Effector memory CD8-positive, alpha-beta T cell (primary cell): ENCODE measurements around the gene CCDC59.
"Not testable (repeated sequence)": the region's sequence is repeated elsewhere in the genome, so short reads cannot be mapped to it uniquely, and the experiment has no call there.

Experiments
- ATAC-seq: fragments of 150-1000 bp; cut with Tn5 transposase; replicated peaks from 2 replicates; pipeline ENCODE4 v1.10.0; 2021; ENCODE audit warnings: mild to moderate bottlenecking, moderate library complexity
- DNase-seq, 3 experiments: peaks; one replicate each; pipeline ENCODE4 v3.0.0; 2021
- H3K27ac Mint-ChIP-seq, 2 donors: one replicate each; pipeline ENCODE4 v1.8.0; 2022; ENCODE audit warnings: mild to moderate bottlenecking in 2 of 2, mixed read lengths in 2 of 2, moderate library complexity in 2 of 2
- H3K27me3 Mint-ChIP-seq, 2 donors: one replicate each; pipeline ENCODE4 v1.8.0; 2022; ENCODE audit warnings: mixed read lengths in 2 of 2
- H3K36me3 Mint-ChIP-seq: one replicate; pipeline ENCODE4 v1.8.0; 2022; ENCODE audit warnings: mild to moderate bottlenecking, moderate library complexity, mixed read lengths; ENCODE audit not compliant: insufficient read depth
- H3K4me1 Mint-ChIP-seq, 2 donors: one replicate each; pipeline ENCODE4 v1.8.0; 2022; ENCODE audit warnings: low read depth in 2 of 2, mixed read lengths in 2 of 2
- H3K4me3 Mint-ChIP-seq, 2 donors: one replicate each; pipeline ENCODE4 v1.8.0; 2022; ENCODE audit warnings: mild to moderate bottlenecking in 2 of 2, mixed read lengths in 2 of 2, moderate library complexity in 2 of 2
- H3K9me3 Mint-ChIP-seq, 2 donors: one replicate each; pipeline ENCODE4 v1.8.0; 2022; ENCODE audit warnings: mixed read lengths in 2 of 2
- total RNA-seq, 9 experiments: gene quantifications; one replicate each; lab custom pipeline; 2026; lab: John Stamatoyannopoulos, UW

Gene CCDC59, protein sequence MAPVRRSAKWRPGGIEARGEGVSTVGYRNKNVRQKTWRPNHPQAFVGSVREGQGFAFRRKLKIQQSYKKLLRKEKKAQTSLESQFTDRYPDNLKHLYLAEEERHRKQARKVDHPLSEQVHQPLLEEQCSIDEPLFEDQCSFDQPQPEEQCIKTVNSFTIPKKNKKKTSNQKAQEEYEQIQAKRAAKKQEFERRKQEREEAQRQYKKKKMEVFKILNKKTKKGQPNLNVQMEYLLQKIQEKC
- 40.3 to 120 (median 100) reads per million in 9 experiments for total RNA-seq

DNA sequence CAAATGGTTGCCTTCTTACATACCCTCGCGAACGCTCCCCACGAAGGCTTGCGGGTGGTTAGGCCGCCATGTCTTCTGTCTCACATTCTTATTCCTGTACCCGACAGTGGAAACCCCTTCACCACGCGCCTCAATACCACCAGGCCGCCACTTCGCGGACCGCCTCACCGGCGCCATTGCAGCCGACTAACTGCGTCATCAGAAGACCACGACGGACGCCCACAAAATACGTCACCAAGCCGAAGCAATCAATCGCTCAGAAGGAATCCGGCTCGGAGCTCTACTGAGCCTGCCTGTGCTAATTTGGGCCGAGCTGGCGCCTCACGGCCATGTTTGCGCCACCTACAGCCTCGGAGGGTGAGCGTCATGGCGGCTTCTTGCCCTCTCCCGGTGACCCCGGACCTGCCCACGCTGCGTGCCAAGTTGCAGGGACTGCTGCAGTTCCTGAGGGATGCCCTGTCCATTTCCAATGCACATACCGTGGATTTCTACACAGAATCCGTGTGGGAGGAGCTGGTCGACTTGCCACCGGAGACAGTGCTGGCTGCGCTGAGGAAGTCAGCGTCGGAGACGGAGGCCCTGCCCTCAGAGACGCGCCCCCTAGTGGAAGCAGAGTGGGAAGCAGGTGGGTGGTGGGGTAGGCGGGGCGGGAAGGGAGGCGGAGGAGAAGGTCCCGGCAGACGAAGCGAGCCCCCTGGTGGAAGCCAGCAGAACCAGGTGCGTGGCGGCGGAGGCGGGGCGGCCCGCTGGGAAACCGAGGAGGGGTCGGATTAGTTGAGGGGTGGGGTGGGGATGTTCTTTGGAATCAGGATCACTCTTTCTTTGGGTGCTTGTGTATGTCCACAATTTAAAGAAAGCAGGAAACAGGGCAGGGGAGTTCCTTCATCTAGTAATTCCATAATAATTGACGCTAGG lies at the start of gene CCDC59, which contains the start of gene METTL25:
TSS of gene CCDC59 (minus strand) at position 188 of the 915 bp plus-strand sequence. CDS start at position 177, 11 bp downstream.
TSS of gene METTL25 (plus strand) at position 330 of the 915 bp plus-strand sequence. CDS start at position 367, 37 bp downstream.
- Mint-ChIP-seq H3K36me3 (peaks cover 47% of the 10 kb centered on the region), H3K9me3 (no peaks in the 10 kb centered on the region), H3K4me3 (peak within 1 kb of the TSS; percentile 88 to 90), H3K27me3 (no peaks in the 10 kb centered on the region), H3K27ac (peak within 1 kb of the TSS; percentile 99), H3K4me1 (peaks cover 17 to 35% of the 10 kb centered on the region in 2 donors)
- ATAC-seq (peak; percentile 86), DNase-seq (peak; percentile 96)

DNA sequence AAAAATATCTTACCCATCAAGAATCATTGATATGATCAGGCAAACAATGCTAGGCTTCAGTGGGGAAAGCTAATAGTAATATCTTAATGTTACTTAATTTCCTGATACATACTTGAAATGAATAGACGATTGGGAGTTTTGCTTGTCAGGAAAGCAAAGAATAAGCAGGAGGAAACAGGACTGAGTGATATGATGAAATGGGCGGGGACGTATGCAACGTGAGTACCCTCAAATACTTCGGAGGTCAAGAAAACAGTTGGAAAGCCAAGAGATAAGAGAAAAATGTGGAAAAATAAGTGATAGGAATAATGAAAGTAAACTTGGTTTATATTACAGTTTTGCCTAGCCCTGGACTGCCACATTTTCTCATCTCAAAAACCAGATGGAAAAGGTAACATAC lies 49.3 kb upstream of the CCDC59 start:
- H3K4me1 Mint-ChIP-seq, result no peaks in the 10 kb centered on the region
- H3K36me3 Mint-ChIP-seq, result peaks cover 8% of the 10 kb centered on the region
- no peak for ATAC-seq
- no peaks in the 10 kb centered on the region for H3K27me3 Mint-ChIP-seq
- no peaks in the 10 kb centered on the region for H3K9me3 Mint-ChIP-seq
- DNase-seq, result no peak
- no peak overlapping the region for H3K27ac Mint-ChIP-seq
- no peak overlapping the region for H3K4me3 Mint-ChIP-seq

DNA sequence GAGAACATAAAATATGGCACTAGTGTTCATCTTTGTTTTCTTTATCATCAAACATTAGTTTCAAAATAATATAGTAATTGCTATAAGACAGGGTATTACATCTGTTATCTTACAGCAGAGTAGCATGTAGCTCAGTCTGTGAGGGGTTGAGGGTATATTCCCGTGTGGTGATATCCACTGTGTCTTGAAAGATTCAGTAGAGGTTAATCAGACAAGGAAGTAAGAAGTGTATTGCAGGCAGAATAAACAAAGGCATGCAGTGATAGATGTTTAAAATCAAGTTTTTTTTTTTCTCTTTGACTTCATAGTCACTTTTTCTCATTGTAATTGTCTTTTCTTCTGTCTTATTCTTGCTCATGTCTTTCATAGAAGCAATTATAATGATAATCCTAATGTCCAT lies 48.5 kb upstream of the CCDC59 start:
- H3K9me3 Mint-ChIP-seq, result no peaks in the 10 kb centered on the region
- no peaks in the 10 kb centered on the region for H3K27me3 Mint-ChIP-seq
- peaks cover 8% of the 10 kb centered on the region for H3K36me3 Mint-ChIP-seq
- no peak overlapping the region for H3K4me3 Mint-ChIP-seq
- ATAC-seq (no peak), DNase-seq (no peak)
- H3K27ac Mint-ChIP-seq, result no peak overlapping the region
- no peaks in the 10 kb centered on the region for H3K4me1 Mint-ChIP-seq

DNA sequence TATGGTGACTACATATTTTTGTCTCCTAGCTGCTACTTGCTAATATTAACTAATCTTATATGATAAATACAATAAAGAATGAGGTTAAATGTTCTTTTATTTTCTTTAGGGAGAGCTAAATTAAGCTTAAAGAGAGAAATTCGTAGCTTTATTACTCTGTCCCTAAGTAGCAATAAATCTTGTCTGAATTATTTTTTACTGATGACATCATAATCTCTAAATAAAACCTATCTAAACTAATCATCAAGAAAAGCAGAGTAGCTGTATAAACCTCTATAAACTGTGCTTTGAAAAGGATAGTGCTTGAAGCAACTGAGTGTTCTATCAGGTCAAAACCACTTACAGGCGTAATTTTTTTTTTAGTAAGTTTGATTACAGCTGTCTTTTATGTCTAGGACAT lies 42.6 kb upstream of the CCDC59 start:
- DNase-seq (no peak), ATAC-seq (no peak)
- H3K27me3 Mint-ChIP-seq, result no peaks in the 10 kb centered on the region

DNA sequence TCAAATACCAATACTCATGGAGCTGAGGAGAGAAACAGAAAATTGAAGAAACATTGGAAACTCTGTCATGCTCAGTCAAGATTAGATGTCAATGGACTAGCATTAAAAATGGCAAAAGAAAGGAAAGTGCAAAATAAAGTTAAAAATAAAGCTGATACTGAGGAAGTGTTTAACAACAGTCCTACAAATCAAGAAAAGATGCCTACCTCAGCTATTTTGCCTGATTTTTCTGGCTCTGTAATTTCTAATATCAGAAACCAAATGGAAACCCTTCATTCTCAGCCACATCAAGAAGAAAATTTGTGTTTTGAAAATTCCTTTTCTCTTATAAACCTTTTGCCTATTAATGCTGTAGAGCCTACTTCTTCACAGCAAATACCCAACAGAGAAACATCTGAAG lies 40.7 kb upstream of the CCDC59 start:
- H3K27ac Mint-ChIP-seq, result no peak overlapping the region
- no peak for ATAC-seq

More for the DNA sequence above, 42.6 kb upstream of the CCDC59 start:
- no peaks in the 10 kb centered on the region for H3K9me3 Mint-ChIP-seq
- H3K4me1 Mint-ChIP-seq, result no peaks in the 10 kb centered on the region
- no peak overlapping the region for H3K27ac Mint-ChIP-seq
- H3K4me3 Mint-ChIP-seq, result no peak overlapping the region
- H3K36me3 Mint-ChIP-seq, result peaks cover 23% of the 10 kb centered on the region

DNA sequence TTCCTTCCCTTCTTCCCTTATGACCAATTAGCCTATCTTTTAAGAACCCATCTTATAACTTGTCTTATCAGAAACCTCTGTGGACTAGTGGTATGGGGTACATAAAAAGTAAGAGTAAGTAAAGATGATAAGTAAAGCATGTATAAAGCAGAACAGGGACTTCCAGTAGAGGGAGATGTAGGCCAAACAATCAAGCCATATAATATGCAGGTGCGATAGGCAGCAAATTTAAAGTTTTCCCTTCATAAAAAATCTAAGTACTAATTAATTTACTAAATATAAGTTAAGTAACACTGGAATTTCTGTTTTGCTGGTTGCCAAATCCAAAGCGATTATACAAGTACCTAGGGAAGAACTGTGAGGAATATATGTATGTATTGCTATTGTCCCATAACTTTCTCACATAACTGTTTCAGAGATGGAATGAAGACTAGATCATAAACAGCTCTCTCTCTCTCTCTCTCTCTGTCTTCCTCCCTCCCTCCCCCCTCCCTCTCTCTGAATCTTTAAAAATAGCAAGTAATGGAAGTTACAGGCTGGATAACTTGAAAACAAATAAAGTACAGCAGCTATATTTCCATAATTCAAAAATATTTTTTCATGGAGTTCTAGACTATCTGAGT lies 25.9 kb upstream of the CCDC59 start:
- Mint-ChIP-seq H3K27ac (no peak overlapping the region), H3K27me3 (no peaks in the 10 kb centered on the region), H3K36me3 (no peaks in the 10 kb centered on the region), H3K9me3 (no peaks in the 10 kb centered on the region), H3K4me1 (no peaks in the 10 kb centered on the region), H3K4me3 (no peak overlapping the region)
- DNase-seq (no peak), ATAC-seq (no peak)

More for the DNA sequence above, 40.7 kb upstream of the CCDC59 start:
- DNase-seq, result no peak
- Mint-ChIP-seq H3K36me3 (peaks cover 19% of the 10 kb centered on the region), H3K4me1 (no peaks in the 10 kb centered on the region), H3K9me3 (no peaks in the 10 kb centered on the region), H3K27me3 (no peaks in the 10 kb centered on the region), H3K4me3 (no peak overlapping the region)

DNA sequence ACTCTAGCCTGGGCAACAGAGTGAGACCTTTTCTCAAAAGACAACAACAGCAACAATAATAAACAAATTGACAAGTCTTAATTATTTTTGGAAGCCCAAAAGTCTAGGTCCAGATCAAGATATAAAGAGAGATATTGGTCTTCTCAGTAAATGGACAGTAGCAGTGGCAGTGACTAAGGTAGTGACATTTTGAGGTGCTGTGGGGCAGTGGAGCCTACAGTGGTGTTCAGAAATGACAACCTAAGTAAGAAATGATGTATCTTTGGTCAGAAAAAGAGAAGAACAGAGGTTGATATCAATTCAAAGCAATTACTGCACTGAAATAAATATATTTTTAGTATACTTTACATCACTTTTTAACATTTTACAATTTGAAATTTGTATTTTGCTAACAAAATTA lies 20.8 kb upstream of the CCDC59 start:
- H3K27ac Mint-ChIP-seq, result no peak overlapping the region
- H3K4me3 Mint-ChIP-seq, result no peak overlapping the region
- no peak for DNase-seq
- ATAC-seq, result no peak
- no peaks in the 10 kb centered on the region for H3K36me3 Mint-ChIP-seq
- H3K4me1 Mint-ChIP-seq, result peaks cover 0 to 3% of the 10 kb centered on the region in 2 donors
- no peaks in the 10 kb centered on the region for H3K27me3 Mint-ChIP-seq
- no peaks in the 10 kb centered on the region for H3K9me3 Mint-ChIP-seq

DNA sequence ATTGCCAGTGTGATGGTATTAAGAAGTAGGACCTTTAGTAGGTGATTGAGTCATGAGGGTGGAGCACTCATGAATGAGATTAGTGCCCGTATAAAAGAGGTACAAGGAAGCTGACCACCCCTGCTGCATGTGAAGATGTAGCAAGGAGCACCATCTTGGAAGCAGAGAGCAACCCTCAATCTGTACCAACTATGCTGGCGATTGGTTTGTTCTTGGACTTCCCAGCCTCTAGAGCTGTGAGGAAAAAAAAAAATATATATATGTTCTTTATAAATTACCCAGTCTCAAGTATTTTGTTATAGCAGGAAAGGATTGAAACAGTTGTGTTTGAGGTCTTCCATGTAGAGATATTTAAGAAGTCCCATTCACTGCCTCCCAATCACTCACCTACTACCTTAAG lies 17.0 kb upstream of the CCDC59 start:
- ATAC-seq, result no peak
- H3K9me3 Mint-ChIP-seq, result peaks cover 0 to 2% of the 10 kb centered on the region in 2 donors
- no peak overlapping the region for H3K27ac Mint-ChIP-seq
- no peak for DNase-seq
- peaks cover 3 to 4% of the 10 kb centered on the region in 2 donors for H3K4me1 Mint-ChIP-seq
- H3K36me3 Mint-ChIP-seq, result no peaks in the 10 kb centered on the region
- H3K27me3 Mint-ChIP-seq, result no peaks in the 10 kb centered on the region
- H3K4me3 Mint-ChIP-seq, result no peak overlapping the region

DNA sequence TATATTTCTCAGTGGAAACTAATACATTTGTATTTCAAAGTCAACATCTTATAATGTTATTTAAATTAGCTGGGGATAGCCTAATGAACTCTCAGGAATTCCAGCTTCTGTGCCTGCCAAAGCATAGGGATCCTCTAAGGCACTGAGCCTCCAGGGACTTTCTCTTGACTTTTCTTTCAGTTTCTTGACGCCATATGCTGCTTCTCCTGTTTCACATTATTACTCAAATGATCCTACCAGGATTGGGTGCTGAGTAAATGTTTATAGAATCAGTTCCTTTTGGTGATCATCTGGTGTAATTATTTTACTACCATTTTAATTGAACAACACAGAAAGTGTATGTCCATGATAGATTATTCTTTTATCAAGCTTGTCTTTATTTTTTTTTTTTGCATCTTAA lies 8.0 kb upstream of the CCDC59 start:
- no peak overlapping the region for H3K27ac Mint-ChIP-seq
- H3K9me3 Mint-ChIP-seq, result peaks cover 0 to 2% of the 10 kb centered on the region in 2 donors
- H3K27me3 Mint-ChIP-seq, result no peaks in the 10 kb centered on the region
- no peak overlapping the region for H3K4me3 Mint-ChIP-seq
- DNase-seq (no peak), ATAC-seq (no peak)
- H3K4me1 Mint-ChIP-seq, result peaks cover 3 to 15% of the 10 kb centered on the region in 2 donors
- H3K36me3 Mint-ChIP-seq, result no peaks in the 10 kb centered on the region

DNA sequence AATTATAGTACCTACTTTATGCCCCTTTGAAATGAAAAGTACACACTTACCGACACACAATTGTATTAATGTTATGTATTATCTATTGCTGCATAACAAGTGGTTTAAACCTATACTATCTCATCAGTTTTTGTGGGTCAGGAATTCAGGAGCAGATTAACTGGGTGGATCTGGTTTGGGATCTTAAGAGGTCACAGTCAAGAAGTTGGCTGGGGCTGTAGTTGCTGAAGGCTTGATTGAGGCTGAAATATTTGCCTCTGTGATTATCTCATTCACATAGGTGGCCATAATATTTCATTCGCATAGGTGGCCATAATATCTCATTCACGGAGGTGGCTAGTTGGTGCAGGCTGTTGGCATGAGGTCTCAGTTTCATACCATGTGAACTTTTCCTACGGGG lies 5.8 kb upstream of the CCDC59 start:
- no peak overlapping the region for H3K4me3 Mint-ChIP-seq
- H3K9me3 Mint-ChIP-seq, result no peaks in the 10 kb centered on the region
- peaks cover 10 to 19% of the 10 kb centered on the region in 2 donors for H3K4me1 Mint-ChIP-seq
- ATAC-seq, result no peak
- H3K27me3 Mint-ChIP-seq, result no peaks in the 10 kb centered on the region
- DNase-seq, result no peak
- peaks cover 2% of the 10 kb centered on the region for H3K36me3 Mint-ChIP-seq
- H3K27ac Mint-ChIP-seq, result no peak overlapping the region

DNA sequence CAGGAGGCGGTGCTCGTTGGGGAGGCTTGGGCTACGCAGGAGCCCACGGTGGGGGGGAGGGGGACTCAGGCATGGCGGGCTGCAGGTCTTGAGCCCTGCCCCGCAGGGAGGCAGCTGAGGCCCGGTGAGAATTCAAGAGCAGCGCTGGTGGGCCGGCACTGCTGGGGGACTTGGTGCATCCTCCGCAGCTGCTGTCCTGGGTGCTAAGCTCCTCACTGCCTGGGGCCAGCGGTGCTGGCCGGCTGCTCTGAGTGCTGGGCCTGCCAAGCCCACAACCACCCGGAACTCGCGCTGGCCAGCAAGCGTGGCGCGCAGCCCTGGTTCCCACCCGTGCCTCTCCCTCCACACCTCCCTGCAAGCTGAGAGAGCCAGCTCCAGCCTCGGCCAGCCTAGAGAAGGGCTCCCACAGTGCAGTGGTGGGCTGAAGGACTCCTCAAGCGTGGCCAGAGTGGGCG lies 3.3 kb upstream of the CCDC59 start:
- Mint-ChIP-seq H3K9me3 (no peaks in the 10 kb centered on the region), H3K27me3 (no peaks in the 10 kb centered on the region), H3K4me3 (no peak overlapping the region), H3K27ac (no peak overlapping the region), H3K4me1 (peaks cover 19 to 29% of the 10 kb centered on the region in 2 donors), H3K36me3 (peaks cover 19% of the 10 kb centered on the region)
- DNase-seq (no peak), ATAC-seq (no peak)

DNA sequence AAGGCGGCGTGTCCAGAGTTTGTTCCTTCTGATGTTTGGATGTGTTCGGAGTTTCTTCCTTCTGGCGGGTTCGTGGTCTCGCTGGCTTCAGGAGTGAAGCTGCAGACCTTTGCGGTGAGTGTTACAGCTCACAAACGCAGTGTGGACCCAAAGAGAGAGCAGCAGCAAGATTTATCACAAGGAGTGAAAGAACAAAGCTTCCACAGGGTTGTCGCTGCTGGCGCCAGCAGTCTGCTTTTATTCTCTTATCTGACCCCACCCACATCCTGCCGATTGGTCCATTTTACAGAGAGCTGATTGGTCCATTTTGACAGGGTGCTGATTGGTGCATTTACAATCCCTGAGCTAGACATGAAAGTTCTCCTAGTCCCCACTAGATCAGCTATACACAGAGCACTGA lies 2.6 kb upstream of the CCDC59 start:
- ATAC-seq, H3K9me3 Mint-ChIP-seq, H3K27ac Mint-ChIP-seq, H3K4me3 Mint-ChIP-seq, H3K27me3 Mint-ChIP-seq, DNase-seq: not testable (repeated sequence)
- peaks cover 24% of the 10 kb centered on the region for H3K36me3 Mint-ChIP-seq
- H3K4me1 Mint-ChIP-seq, result peaks cover 20 to 35% of the 10 kb centered on the region in 2 donors

DNA sequence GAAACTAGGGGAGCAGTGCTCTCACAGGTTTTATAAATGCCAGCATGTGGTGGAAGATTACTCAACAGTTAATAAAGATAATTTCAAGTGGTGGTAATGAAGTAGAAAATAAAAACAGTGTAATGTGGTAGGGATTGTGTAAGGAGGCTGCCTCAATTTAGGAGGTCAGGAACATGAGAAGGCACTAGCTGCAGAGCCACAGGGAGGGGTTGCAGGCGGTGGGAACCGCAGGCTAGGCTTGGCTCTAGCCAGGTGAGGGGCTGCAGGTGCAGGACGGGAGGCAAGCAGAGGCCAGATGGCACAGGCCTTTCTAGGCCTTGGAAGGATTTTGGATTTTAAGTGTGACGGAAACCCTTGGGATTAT lies 910 bp upstream of the CCDC59 start:
- H3K9me3 Mint-ChIP-seq, result no peaks in the 10 kb centered on the region
- H3K4me3 Mint-ChIP-seq, result peak overlapping the region; percentile 88 to 90
- no peak for ATAC-seq
- peaks cover 20 to 37% of the 10 kb centered on the region in 2 donors for H3K4me1 Mint-ChIP-seq
- H3K27ac Mint-ChIP-seq, result peak overlapping the region; percentile 99
- no peak for DNase-seq
- H3K27me3 Mint-ChIP-seq, result no peaks in the 10 kb centered on the region
- peaks cover 41% of the 10 kb centered on the region for H3K36me3 Mint-ChIP-seq
